ENCODE measurements around the gene PPP1R14B.

DNA sequence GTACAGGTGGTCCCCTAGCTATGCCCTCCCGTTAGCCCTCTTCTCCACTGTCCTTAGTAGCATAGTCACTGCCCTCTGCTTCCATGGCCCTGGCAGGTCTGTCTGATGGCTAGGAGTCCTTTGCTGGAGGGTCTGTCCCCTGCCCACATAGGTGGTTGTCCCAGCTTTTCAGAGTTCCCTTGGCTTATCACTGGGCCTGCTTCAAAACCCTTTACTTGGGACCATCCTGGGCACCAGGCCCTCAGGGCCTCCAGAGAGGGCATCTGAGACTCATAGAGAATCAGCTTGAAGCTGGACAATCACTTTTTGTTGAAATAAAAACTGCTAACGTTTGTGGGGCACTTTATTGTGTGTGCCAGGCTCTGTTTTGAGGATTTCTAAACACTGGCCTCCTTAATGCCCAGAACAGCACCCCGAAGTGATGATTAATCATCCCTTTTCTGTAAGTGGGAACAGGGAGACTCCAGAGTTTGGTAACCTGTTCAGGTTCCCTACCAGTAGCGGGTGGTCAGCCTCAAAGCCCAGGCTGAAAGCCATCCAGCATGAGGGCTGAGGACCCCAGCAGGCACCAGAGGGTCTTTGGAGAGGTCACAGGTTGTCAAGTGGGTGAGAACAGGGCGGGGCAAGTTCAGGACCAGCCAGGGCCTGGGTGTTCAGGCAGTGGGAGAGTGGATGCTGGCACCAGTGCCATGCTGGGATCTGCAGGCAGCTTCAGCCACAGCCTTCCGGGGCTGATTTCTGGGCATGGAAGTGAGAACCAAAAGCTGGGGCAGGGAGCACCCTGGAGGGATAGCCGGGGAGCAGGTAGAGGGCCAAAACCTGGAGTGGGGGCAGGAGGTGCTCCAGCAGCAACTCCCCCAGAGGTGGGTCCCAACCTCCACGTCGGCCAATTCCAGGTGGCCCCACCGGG is 43.9 kb upstream of the PPP1R14B start:
- TF ChIP-seq, protein P1, sequence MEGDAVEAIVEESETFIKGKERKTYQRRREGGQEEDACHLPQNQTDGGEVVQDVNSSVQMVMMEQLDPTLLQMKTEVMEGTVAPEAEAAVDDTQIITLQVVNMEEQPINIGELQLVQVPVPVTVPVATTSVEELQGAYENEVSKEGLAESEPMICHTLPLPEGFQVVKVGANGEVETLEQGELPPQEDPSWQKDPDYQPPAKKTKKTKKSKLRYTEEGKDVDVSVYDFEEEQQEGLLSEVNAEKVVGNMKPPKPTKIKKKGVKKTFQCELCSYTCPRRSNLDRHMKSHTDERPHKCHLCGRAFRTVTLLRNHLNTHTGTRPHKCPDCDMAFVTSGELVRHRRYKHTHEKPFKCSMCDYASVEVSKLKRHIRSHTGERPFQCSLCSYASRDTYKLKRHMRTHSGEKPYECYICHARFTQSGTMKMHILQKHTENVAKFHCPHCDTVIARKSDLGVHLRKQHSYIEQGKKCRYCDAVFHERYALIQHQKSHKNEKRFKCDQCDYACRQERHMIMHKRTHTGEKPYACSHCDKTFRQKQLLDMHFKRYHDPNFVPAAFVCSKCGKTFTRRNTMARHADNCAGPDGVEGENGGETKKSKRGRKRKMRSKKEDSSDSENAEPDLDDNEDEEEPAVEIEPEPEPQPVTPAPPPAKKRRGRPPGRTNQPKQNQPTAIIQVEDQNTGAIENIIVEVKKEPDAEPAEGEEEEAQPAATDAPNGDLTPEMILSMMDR (conservative IDR thresholded peaks at IDR 0.05), result no peak
- TF ChIP-seq EZH2 (IDR thresholded peaks at IDR 0.05; ENCODE audit: low read depth), result no peak
